ENCODE data around the gene CYP2A13.

- TF ChIP-seq CTCF (conservative IDR thresholded peaks at IDR 0.05; ENCODE audit: low read length) (no peak), EZH2phosphoT487 (IDR thresholded peaks at IDR 0.05; ENCODE audit: borderline replicate concordance, low read depth, low read length) (no peak)
These were observed 46.4 kb downstream of the CYP2A13 start for GRCh38 chr19:41134616-41135015.
